KMS-11 (cell line): ENCODE data around the gene DDX27.

Source experiments
- H2AFZ ChIP-seq: fragments of 200-600 bp; sonication (generic); 2 replicates; pipeline ENCODE4 v1.6.1; 2016; ENCODE audit warnings: antibody characterized with exemption, mixed run types, low read depth
- H3K27ac ChIP-seq: fragments of 200-600 bp; sonication (generic); 2 replicates; pipeline ENCODE4 v1.6.1; 2016; ENCODE audit warnings: mild to moderate bottlenecking, mixed run types
- H3K27me3 ChIP-seq: fragments of 200-600 bp; sonication (generic); 2 replicates; pipeline ENCODE4 v1.6.1; 2017; ENCODE audit warnings: mild to moderate bottlenecking, low read depth, mixed run types, moderate library complexity; ENCODE audit not compliant: insufficient read depth
- H3K36me3 ChIP-seq: fragments of 200-600 bp; sonication (generic); 2 replicates; pipeline ENCODE4 v1.6.1; 2017; ENCODE audit warnings: mild to moderate bottlenecking, mixed run types; ENCODE audit not compliant: insufficient read depth
- H3K4me1 ChIP-seq: fragments of 200-600 bp; sonication (generic); 2 replicates; pipeline ENCODE4 v1.6.1; 2016; ENCODE audit warnings: mild to moderate bottlenecking, low read depth, mixed run types; ENCODE audit not compliant: poor library complexity, severe bottlenecking
- H3K4me2 ChIP-seq: fragments of 200-600 bp; sonication (generic); 2 replicates; pipeline ENCODE4 v1.7.0; 2016; ENCODE audit warnings: mild to moderate bottlenecking, mixed run types
- H3K4me3 ChIP-seq: fragments of 200-600 bp; sonication (generic); IDR thresholded peaks from 2 replicates; pipeline ENCODE4 v1.6.1; 2017; ENCODE audit warnings: low read depth, low read length, mixed read lengths; ENCODE audit not compliant: insufficient read depth
- H3K79me2 ChIP-seq: fragments of 200-600 bp; sonication (generic); 2 replicates; pipeline ENCODE4 v1.6.1; 2016; ENCODE audit warnings: low read depth, mixed run types; ENCODE audit not compliant: insufficient read depth
- H3K9ac ChIP-seq: fragments of 200-600 bp; sonication (generic); 2 replicates; pipeline ENCODE4 v1.6.1; 2016; ENCODE audit warnings: mild to moderate bottlenecking, mixed run types
- H4K20me1 ChIP-seq: fragments of 200-600 bp; sonication (generic); 2 replicates; pipeline ENCODE4 v1.6.1; 2016; ENCODE audit warnings: mild to moderate bottlenecking, mixed run types; ENCODE audit not compliant: insufficient read depth
- TF ChIP-seq, protein P1 (sequence below): fragments of 200-600 bp; sonication (generic); conservative IDR thresholded peaks from 2 replicates; pipeline ENCODE4 v1.6.1; 2017; ENCODE audit warnings: low read depth, mild to moderate bottlenecking, antibody characterized with exemption, low read length, moderate library complexity, mixed read lengths

DDX27 gene

DNA sequence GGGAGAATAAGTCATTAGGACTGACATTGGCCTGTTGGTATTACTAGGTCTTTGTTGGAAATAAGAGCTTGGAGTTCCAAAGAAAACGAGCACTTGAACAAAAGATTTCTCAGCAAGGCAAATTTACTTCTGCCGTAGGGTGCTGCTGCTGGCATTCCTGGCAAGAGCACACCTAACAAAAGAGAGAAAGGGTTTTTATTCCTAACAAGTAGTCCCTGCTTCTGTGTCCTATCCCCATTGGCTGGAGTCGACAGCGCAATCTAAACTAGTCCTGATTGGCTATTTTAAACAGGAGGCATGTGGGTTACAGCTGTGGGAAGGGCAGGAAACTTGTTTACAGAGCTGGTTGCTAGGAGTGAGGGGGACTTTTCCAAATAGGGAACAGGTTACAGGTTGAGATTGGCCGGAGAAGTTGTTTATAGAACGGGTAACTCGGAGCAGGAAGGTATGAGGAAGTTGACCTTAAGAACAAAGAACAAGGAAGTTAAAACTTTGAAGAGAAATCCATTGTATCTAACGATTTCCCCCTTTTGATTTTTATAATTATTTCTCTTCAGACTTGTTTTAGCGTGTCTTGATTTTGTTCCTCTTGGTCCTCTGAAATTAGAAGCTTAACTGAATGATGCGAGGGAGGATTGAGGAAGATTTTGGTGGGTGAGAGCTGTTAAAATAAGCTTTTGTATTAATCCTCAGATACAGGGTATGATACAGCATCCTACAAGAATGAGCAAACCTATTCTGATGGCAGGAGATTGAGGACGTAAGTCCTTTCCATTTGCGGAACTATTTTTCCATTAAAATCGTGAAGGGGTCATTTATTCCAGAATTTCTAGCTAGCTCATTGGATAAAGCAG, 62.1 kb downstream of the DDX27 start:
- TF ChIP-seq, protein P1, sequence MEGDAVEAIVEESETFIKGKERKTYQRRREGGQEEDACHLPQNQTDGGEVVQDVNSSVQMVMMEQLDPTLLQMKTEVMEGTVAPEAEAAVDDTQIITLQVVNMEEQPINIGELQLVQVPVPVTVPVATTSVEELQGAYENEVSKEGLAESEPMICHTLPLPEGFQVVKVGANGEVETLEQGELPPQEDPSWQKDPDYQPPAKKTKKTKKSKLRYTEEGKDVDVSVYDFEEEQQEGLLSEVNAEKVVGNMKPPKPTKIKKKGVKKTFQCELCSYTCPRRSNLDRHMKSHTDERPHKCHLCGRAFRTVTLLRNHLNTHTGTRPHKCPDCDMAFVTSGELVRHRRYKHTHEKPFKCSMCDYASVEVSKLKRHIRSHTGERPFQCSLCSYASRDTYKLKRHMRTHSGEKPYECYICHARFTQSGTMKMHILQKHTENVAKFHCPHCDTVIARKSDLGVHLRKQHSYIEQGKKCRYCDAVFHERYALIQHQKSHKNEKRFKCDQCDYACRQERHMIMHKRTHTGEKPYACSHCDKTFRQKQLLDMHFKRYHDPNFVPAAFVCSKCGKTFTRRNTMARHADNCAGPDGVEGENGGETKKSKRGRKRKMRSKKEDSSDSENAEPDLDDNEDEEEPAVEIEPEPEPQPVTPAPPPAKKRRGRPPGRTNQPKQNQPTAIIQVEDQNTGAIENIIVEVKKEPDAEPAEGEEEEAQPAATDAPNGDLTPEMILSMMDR, result no peak
- Histone ChIP-seq H3K4me2 (peak overlapping the region; percentile 62), H2AFZ (no peak overlapping the region), H3K79me2 (peaks cover 87% of the 10 kb centered on the region), H3K27me3 (no peaks in the 10 kb centered on the region), H4K20me1 (peaks cover 61% of the 10 kb centered on the region), H3K4me3 (no peak overlapping the region), H3K4me1 (peaks cover 56% of the 10 kb centered on the region), H3K9ac (no peak overlapping the region), H3K36me3 (peaks cover 72% of the 10 kb centered on the region), H3K27ac (peak overlapping the region; percentile 78; the same call in 1 of the 2 replicates)

DNA sequence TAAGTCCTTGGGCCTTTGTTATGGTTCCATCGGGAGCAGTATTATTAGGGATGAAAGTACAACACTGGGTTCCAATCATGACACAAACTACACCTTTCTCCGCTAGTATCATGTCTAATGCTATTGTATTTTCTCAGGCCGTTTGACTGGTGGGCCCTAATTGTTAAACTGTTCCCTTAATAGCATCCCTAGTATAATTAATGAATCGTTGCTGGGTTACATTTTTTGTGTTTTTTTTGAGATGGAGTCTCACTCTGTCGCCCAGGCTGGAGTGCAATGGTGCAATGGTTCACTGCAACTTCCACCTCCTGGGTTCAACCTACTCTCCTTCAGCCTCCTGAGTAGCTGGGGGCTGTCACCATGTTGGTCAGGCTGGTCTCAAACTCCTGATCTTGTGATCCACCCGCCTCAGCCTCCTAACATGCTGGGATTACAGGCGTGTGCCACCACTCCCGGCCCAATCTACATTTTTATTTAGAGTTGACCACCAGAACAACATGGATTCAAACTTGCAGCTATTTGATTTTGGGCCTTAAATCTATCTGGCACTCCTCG, 62.8 kb downstream of the DDX27 start:
- Histone ChIP-seq H2AFZ (no peak overlapping the region), H3K27me3 (no peaks in the 10 kb centered on the region), H3K4me3 (no peak overlapping the region), H3K79me2 (peaks cover 87% of the 10 kb centered on the region), H4K20me1 (peaks cover 68% of the 10 kb centered on the region), H3K27ac (no peak overlapping the region), H3K4me1 (peaks cover 49% of the 10 kb centered on the region), H3K36me3 (peaks cover 79% of the 10 kb centered on the region), H3K9ac (no peak overlapping the region), H3K4me2 (peak overlapping the region; percentile 62; the same call in 1 of the 2 replicates)
- TF ChIP-seq, protein P1, result no peak

DNA sequence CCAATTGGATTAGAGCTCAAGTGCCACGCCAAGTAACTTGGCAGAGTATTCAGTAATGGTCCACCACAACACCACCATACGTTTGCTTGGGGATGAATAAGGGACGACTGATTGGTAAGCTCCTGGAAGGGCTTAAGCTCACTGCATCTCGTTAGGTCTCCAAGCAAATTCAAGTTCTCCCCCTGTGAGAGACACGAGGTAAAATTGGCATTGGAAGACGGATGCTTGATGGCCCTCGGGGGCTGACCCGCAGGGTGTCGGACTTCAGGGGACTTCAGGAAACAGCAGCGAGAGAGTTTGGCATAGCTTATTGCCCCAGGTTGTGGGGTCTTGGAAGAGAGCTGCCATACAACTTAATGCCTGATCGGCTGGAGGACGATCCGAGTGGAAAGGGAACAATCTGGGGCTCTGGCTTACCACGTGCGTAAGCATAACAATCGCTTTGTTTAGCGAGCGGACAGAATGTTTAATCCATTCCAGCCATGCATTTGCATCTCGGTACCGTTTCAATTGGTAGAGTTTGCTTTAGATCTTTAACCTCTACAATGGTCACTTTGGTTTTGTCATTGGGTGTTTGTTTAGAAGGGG, 63.5 kb downstream of the DDX27 start:
- Histone ChIP-seq H3K4me3 (no peak overlapping the region), H3K27me3 (no peaks in the 10 kb centered on the region), H3K36me3 (peaks cover 85% of the 10 kb centered on the region), H3K27ac (peak overlapping the region; percentile 8; the same call in 1 of the 2 replicates), H2AFZ (no peak overlapping the region), H3K79me2 (peaks cover 87% of the 10 kb centered on the region), H3K4me1 (peaks cover 48% of the 10 kb centered on the region), H3K9ac (no peak overlapping the region), H4K20me1 (peaks cover 71% of the 10 kb centered on the region), H3K4me2 (peak overlapping the region; percentile 62)
- TF ChIP-seq, protein P1, result no peak

DNA sequence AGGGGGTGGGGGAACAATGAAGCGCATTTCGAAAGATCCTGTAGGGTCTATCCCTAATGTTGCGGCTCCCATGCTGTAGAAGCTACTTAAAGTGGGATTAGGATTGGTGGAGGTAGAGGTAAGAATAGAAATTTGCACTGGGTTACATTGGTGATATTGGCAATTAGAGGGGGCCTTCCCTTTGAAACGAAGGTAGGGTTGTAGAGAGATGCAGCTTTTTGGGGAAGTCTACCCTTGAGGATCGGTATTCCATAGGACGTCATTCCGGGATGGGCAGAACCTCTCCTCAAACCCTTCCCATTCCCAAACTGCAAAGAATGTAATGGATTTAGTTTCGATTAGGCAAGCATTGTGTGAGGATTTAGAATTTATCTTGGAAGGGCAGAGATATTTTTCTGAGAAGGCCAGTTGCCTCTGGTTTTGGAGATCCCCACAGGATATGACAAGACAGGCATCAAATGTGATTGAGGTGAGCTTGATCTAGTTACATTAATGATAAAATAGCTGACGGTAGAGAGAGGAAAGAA, 64.0 kb downstream of the DDX27 start:
- peaks cover 72% of the 10 kb centered on the region for H4K20me1 ChIP-seq
- H3K4me2 ChIP-seq, result peak overlapping the region; percentile 62
- no peak overlapping the region for H3K9ac ChIP-seq
- no peaks in the 10 kb centered on the region for H3K27me3 ChIP-seq
- peak overlapping the region; percentile 8; the same call in 1 of the 2 replicates for H3K27ac ChIP-seq
- H2AFZ ChIP-seq, result no peak overlapping the region
- TF ChIP-seq, protein P1, result no peak
- peaks cover 87% of the 10 kb centered on the region for H3K79me2 ChIP-seq
- peaks cover 87% of the 10 kb centered on the region for H3K36me3 ChIP-seq
- peaks cover 48% of the 10 kb centered on the region for H3K4me1 ChIP-seq
- no peak overlapping the region for H3K4me3 ChIP-seq
